Esophagus muscularis mucosa (tissue), 3 donors: Measurements from ENCODE around the gene TSHZ3.

ENCODE experiments used
- CTCF ChIP-seq, 3 experiments: fragments of 200-600 bp in 2 of 3; fragments of 450-650 bp in 1 of 3; sonication (generic) in 2 of 3; IDR thresholded peaks; one replicate each; pipeline ENCODE4 v1.5.1; 2017 to 2019; ENCODE audit warnings: antibody characterized with exemption in 3 of 3, mild to moderate bottlenecking in 2 of 3, moderate library complexity in 1 of 3
- EP300 ChIP-seq: sonication (generic); formaldehyde crosslinking; IDR thresholded peaks from one replicate; pipeline ENCODE4 v1.6.1; 2017; ENCODE audit warnings: antibody characterized with exemption

- TF ChIP-seq CTCF (IDR thresholded peaks at IDR 0.05), result no peak
- no peak for TF ChIP-seq EP300
Observed at GRCh38 chr19:31389874-31390273, 40.6 kb upstream of the TSHZ3 start.
